ENCODE measurements around the gene CLSTN2.

CLSTN2 gene

GRCh38 chr3:140153736-140154135 is 218.8 kb downstream of the CLSTN2 start:
- no peak for DNase-seq

- no peak for DNase-seq
Measured at GRCh38 chr3:140157161-140157560, 222.2 kb downstream of the CLSTN2 start.

- DNase-seq = no peak
Measured at GRCh38 chr3:140159646-140160045, 224.7 kb downstream of the CLSTN2 start.

GRCh38 chr3:140160553-140160952 is 225.6 kb downstream of the CLSTN2 start:
- DNase-seq = no peak

DNA sequence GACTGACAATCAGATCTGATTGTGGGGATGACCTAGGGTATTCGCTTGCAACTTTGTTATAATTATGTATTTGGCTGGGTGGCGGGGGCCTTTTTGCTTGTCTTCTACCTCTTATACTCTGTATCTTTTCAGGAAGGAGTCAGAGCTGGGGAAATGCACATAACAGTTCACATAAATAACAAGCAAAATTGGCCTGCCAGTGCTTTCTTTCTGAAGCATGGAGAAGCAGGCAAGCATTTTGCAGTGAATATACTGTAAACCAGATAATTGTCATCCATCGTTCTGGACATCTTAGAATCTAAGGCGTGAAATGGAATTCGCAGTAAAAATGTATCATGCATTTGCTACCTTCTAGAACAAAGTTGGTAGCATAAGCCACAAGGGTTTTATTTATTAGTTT is 227.6 kb downstream of the CLSTN2 start:
- DNase-seq = no peak

GRCh38 chr3:140163159-140163763 is 228.3 kb downstream of the CLSTN2 start:
- DNase-seq = no peak

- no peak for DNase-seq
Measured at GRCh38 chr3:140164156-140164555, 229.2 kb downstream of the CLSTN2 start.

DNA sequence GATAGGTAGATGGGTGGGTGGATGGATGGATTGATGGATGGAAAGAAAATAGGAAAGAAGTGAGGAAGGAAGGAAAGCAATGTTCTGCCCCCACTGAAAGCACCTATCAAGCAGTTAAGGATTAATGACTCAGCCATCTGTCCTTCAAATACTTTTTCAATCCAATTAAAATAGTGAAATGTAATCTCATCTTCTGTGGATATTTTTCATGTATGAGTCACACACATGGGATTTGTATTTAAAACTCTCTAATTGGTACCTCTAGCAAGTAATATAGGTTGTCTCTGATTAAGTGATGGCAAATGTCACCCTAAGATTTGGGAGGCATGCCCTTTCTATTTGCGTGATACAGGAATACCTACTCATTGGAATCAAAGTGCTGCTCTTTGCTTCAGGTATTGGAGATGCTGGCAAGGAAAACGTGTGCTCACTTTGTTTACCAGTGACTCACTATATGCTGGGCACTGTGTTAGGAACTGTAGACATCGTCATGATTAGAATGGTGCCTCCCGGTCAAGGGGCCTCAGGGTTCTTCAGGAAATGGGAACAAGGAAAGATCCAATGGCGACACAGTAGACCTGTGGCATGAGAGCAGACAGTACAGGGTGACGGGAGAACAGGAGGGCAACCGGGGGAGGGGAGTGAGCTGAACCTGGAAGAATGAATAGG is 230.1 kb downstream of the CLSTN2 start:
- DNase-seq = no peak

DNA sequence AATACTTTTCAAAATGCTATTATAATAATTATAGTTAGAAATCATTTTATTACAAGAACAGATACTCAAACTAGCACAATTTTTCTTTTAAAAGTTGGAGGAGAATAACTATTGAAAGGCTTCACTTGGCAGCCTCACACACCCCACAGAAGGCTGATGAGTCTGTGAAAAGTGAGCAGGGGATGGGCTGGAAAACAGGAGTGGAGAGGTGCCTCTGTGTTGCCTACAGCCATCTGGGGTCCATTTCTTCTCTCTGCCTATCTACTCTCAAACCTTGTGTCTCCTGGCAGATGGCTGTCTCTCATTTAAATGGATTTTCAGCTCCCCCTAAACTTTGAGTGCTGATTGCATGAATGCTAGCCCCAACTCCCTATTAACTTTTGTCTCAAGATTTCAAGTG is 230.8 kb downstream of the CLSTN2 start:
- DNase-seq = no peak

- DNase-seq = no peak
Measured at GRCh38 chr3:140166861-140167599, 232.0 kb downstream of the CLSTN2 start.

GRCh38 chr3:140167600-140168281 is 232.8 kb downstream of the CLSTN2 start:
- DNase-seq = no peak

GRCh38 chr3:140170612-140171011 is 235.6 kb downstream of the CLSTN2 start:
- DNase-seq = peak in 1 of 2 experiments; percentile 15

- DNase-seq = no peak
Measured at GRCh38 chr3:140176526-140176925, 241.5 kb downstream of the CLSTN2 start.

DNA sequence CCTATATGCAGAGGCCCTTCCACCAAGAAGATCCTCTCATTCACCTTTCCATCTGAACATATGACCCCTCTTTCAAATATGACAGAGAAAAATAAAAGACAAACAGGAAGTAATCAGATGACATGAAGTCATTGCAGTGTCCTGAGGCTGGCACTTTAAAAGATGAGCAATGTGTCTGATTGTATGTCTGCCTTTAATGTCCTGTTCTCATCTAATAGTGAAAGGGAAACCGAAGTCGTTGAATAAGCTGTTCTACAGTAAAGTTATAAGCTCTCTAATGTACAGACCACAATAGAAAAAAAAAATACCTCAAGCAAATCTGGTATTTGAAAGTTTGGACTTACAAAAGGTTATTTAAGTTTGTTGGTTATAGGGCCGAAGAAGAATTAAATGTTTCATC is 243.0 kb downstream of the CLSTN2 start:
- no peak for DNase-seq

- DNase-seq = no peak
Measured at GRCh38 chr3:140178482-140178881, 243.5 kb downstream of the CLSTN2 start.

GRCh38 chr3:140180603-140181002 is 245.6 kb downstream of the CLSTN2 start:
- DNase-seq = no peak

- DNase-seq = no peak
Measured at GRCh38 chr3:140185375-140185774, 250.4 kb downstream of the CLSTN2 start.

- DNase-seq = peak; percentile 60 to 69
Measured at GRCh38 chr3:140186421-140186920, 251.5 kb downstream of the CLSTN2 start.

DNA sequence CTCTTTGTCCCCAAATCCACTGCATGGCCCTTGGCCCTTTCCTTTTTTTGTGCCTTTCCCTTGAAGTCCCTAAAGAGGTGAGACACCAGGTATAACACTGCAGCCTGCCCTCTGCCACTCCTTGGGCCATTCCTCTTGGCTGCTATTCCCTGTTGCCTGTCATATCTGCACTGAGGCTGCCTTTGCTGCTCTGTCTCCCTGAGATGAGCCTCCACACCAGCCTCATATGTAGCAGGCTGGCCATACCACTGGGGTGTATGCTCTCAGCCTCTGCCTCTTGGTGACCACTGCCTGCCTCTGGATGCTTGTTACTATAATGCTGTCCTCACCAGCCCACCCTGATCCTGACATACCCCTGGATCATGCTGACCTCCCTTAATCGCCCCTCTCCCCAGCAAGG is 252.0 kb downstream of the CLSTN2 start:
- DNase-seq = peak; percentile 29 to 43

DNA sequence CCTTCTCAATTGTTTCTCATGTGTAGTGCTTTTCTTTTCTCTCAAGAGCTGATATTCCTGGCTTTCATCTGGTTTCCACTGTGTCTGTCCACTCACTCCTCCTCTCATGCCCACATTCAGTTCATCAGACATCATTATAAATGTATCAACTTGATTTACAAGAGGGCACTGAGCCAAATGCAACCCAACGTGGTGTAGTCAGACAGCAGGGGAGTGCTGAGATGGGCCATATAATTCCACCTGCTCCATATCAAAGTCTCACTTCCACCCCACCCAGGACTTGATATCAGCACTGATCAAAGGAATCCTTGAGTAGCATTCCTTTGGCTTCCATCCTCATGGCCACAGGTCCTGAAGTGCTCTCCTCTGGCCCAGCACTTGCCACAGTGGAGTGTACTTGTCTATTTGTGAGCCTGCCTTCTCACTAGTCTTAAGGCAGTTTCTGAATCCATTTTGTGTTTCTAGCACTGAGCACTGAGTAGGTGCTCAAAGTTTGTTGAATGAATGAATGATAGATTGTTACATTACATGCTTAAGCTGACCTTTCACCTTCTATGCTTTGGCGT is 252.8 kb downstream of the CLSTN2 start:
- DNase-seq = peak in 1 of 2 experiments; percentile 45

DNA sequence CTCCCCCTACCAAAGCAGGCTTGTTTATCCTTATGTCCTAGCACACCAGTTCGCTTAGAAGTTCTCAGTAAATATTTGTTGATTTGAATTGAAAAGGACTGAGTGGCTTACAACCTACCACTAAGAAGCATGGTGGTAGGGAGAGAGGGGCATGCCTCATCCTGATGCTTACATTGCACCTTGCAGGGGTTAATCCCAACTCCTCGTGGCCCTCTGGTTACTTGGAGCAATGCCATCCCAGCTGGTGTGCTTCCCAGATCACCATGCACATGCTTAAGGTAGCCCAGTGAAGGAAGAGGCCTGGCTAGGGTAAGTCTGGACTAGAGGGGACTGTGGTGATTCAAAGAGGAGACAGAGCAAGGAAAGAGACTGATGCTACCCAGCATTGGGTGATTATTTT is 253.3 kb downstream of the CLSTN2 start:
- peak; percentile 33 to 66 for DNase-seq

GRCh38 chr3:140189267-140189666 is 254.3 kb downstream of the CLSTN2 start:
- DNase-seq = no peak

- DNase-seq = no peak
Measured at GRCh38 chr3:140189976-140190375, 255.0 kb downstream of the CLSTN2 start.

All from SHP77 (cell line).